Vagina (tissue), 2 donors: Measurements from ENCODE around the gene MSH3. TPM values are rescaled to one million over a fixed set of nuclear protein-coding genes. Genes with fewer than 3 reads are reported as not detected.
"Not testable (repeated sequence)": the region's sequence is repeated elsewhere in the genome, so short reads cannot be mapped to it uniquely, and the experiment has no call there.

Source experiments
- DNase-seq, 2 donors: peaks; one replicate each; pipeline ENCODE4 v3.0.0-alpha.2; 2017; ENCODE audit errors: extremely low spot score in 2 of 2
- H3K27ac ChIP-seq: fragments of 200-600 bp; sonication (generic); one replicate; pipeline ENCODE4 v1.5.1; 2019
- H3K27me3 ChIP-seq: fragments of 200-600 bp; sonication (generic); one replicate; pipeline ENCODE4 v1.5.1; 2019
- H3K36me3 ChIP-seq, 2 donors: fragments of 200-600 bp; sonication (generic); one replicate each; pipeline ENCODE4 v1.5.1; 2017 to 2019
- H3K4me1 ChIP-seq: fragments of 200-600 bp; sonication (generic); one replicate; pipeline ENCODE4 v1.5.1; 2019
- H3K4me3 ChIP-seq, 2 donors: fragments of 200-600 bp; sonication (generic); 1 replicate in 1 of 2; 2 replicates in 1 of 2; pipeline ENCODE4 v1.5.1; 2016 to 2019
- H3K9me3 ChIP-seq: fragments of 200-600 bp; sonication (generic); one replicate; pipeline ENCODE4 v1.5.1; 2019
- POLR2A ChIP-seq, 2 donors: fragments of 450-650 bp; IDR thresholded peaks; one replicate each; pipeline ENCODE4 v1.6.1; 2017; ENCODE audit warnings: antibody characterized with exemption in 2 of 2, mild to moderate bottlenecking in 2 of 2, moderate library complexity in 2 of 2
- POLR2AphosphoS5 ChIP-seq, 2 donors: sonication (generic); formaldehyde crosslinking; IDR thresholded peaks; one replicate each; pipeline ENCODE4 v1.9.0; 2017; ENCODE audit warnings: antibody characterized with exemption in 2 of 2, mild to moderate bottlenecking in 2 of 2, low read depth in 1 of 2; ENCODE audit not compliant: insufficient read depth in 1 of 2
- intact Hi-C: fragments of 100-400 bp; cut with DNase I; formaldehyde crosslinking; loops from one replicate; pipeline ENCODE4 v1.15.1; 2023
- total RNA-seq: library from RNA; depleted of rRNA; stranded (reverse); fragments of >200 nt; gene quantifications from one replicate; pipeline ENCODE4 v1.2.3, GENCODE V29; 2016
- TF ChIP-seq, protein P1 (sequence below), 3 experiments: fragments of 450-650 bp in 2 of 3; fragments of 200-600 bp in 1 of 3; sonication (generic) in 1 of 3; IDR thresholded peaks; one replicate each; pipeline ENCODE4 v1.5.1; 2017 to 2019; ENCODE audit warnings: antibody characterized with exemption in 3 of 3, mild to moderate bottlenecking in 2 of 3, moderate library complexity in 2 of 3

The MSH3 gene
- total RNA-seq, 1 donor from 2014 or later, result 30.0 TPM

DNA sequence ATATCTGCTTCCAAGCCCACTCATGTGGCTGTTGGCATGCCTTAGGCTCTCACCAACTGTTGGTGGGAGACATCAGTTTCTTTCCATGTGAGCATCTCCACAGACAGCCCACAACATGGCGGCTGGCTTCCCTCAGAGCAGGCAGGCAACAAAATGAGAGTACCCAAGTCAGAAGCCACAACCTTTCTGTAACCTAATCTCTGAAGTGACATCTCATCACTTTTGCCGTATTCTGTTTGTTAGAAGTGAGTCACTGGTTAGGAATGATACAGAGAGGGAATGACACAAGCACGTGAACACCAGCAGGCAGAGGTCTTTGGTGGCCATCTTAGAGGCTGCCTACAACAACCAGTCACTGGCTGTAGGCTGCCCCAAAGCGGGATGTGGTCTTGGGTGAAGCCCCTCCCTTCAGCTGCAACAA is 217.1 kb downstream of the MSH3 start:
- no peak overlapping the region for H3K27ac ChIP-seq
- no peak for DNase-seq
- peaks cover 0 to 6% of the 10 kb centered on the region in 2 donors for H3K36me3 ChIP-seq
- H3K4me3 ChIP-seq, result no peak overlapping the region
- no peaks in the 10 kb centered on the region for H3K4me1 ChIP-seq
- TF ChIP-seq, protein P1, sequence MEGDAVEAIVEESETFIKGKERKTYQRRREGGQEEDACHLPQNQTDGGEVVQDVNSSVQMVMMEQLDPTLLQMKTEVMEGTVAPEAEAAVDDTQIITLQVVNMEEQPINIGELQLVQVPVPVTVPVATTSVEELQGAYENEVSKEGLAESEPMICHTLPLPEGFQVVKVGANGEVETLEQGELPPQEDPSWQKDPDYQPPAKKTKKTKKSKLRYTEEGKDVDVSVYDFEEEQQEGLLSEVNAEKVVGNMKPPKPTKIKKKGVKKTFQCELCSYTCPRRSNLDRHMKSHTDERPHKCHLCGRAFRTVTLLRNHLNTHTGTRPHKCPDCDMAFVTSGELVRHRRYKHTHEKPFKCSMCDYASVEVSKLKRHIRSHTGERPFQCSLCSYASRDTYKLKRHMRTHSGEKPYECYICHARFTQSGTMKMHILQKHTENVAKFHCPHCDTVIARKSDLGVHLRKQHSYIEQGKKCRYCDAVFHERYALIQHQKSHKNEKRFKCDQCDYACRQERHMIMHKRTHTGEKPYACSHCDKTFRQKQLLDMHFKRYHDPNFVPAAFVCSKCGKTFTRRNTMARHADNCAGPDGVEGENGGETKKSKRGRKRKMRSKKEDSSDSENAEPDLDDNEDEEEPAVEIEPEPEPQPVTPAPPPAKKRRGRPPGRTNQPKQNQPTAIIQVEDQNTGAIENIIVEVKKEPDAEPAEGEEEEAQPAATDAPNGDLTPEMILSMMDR (IDR thresholded peaks at IDR 0.05), result no peak
- TF ChIP-seq POLR2A (IDR thresholded peaks at IDR 0.05), result no peak
- no peak for TF ChIP-seq POLR2AphosphoS5 (IDR thresholded peaks at IDR 0.05; ENCODE audit: insufficient read depth in 1 of 2, low read depth in 1 of 2)
- intact Hi-C loops, result no loop called here
- H3K27me3 ChIP-seq, result no peaks in the 10 kb centered on the region
- no peaks in the 10 kb centered on the region for H3K9me3 ChIP-seq

DNA sequence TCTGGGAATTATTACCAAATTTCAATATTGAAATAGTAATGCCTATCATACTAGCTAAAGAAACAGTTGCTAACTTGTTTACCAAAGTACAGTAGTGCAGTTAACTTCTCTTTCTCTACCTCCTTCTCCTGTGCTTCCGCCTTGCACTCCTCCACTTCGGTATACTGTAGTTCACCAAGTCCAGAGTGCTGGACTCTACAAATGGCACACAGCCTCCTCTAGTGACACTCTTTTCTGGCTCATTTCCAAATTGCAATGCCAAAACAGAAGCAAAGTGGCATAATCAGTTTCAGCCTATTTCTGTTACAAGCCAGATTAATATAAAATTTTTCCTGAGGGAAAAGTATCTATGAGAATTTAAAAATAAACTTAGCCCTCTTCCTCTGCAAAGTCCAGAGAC is 219.7 kb downstream of the MSH3 start:
- Histone ChIP-seq H3K36me3 (peaks cover 0 to 6% of the 10 kb centered on the region in 2 donors), H3K9me3 (no peaks in the 10 kb centered on the region), H3K4me1 (no peaks in the 10 kb centered on the region), H3K27me3 (no peaks in the 10 kb centered on the region), H3K4me3 (no peak overlapping the region), H3K27ac (no peak overlapping the region)
- intact Hi-C loops, result no loop called here
- no peak for DNase-seq
- TF ChIP-seq, protein P1 (IDR thresholded peaks at IDR 0.05), result no peak
- no peak for TF ChIP-seq POLR2AphosphoS5 (IDR thresholded peaks at IDR 0.05; ENCODE audit: insufficient read depth in 1 of 2, low read depth in 1 of 2)
- no peak for TF ChIP-seq POLR2A (IDR thresholded peaks at IDR 0.05)

DNA sequence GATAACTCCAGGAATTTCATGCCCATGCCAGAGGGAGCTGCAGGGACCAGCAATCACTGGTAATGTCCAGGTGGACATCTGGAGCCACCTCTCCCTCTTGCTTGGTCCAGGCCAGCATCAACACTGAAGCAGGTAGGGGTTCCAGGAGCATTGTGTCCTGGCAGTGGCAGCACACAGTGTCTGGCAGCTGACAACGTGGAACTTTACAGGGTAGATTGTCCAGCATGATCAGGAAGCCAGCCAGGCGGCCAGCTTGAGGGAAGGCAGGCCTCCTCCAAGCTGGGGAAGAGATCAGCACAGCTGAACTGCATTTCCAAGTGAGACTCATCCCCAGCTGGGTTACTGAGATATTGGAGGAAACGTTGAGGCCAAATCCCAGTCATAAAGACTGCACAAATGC is 223.1 kb downstream of the MSH3 start:
- no peaks in the 10 kb centered on the region for H3K9me3 ChIP-seq
- H3K27ac ChIP-seq, result no peak overlapping the region
- no peaks in the 10 kb centered on the region for H3K4me1 ChIP-seq
- no peak for DNase-seq
- H3K27me3 ChIP-seq, result no peaks in the 10 kb centered on the region
- H3K36me3 ChIP-seq, result no peaks in the 10 kb centered on the region
- no peak overlapping the region for H3K4me3 ChIP-seq
- TF ChIP-seq, protein P1 (IDR thresholded peaks at IDR 0.05), result no peak
- TF ChIP-seq POLR2AphosphoS5 (IDR thresholded peaks at IDR 0.05; ENCODE audit: insufficient read depth in 1 of 2, low read depth in 1 of 2) (no peak), POLR2A (IDR thresholded peaks at IDR 0.05) (no peak)
- intact Hi-C loops, result no loop called here

DNA sequence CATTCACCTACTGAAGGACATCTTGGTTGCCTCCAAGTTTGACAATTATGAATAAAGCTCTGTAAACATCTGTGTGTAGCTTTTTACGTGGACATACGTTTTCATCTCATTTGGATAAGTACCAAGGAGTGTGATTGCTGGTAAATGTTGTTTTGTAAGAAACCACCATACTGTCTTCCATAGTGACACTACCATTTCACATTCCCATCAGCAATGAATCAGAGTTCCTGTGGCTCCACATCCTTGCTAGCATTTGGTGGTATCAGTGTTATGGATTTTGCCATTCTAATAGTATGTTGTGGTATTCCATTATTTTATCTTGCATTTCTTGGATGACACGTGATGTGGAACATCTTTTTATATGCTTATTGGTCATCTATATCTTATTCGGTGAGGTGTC is 227.3 kb downstream of the MSH3 start:
- Histone ChIP-seq H3K27ac (no peak overlapping the region), H3K4me1 (peaks cover 8% of the 10 kb centered on the region), H3K36me3 (no peaks in the 10 kb centered on the region), H3K4me3 (no peak overlapping the region), H3K27me3 (no peaks in the 10 kb centered on the region), H3K9me3 (no peaks in the 10 kb centered on the region)
- DNase-seq, result no peak
- intact Hi-C loops, result no loop called here
- TF ChIP-seq POLR2AphosphoS5 (IDR thresholded peaks at IDR 0.05; ENCODE audit: insufficient read depth in 1 of 2, low read depth in 1 of 2) (no peak), POLR2A (IDR thresholded peaks at IDR 0.05) (no peak)
- TF ChIP-seq, protein P1 (IDR thresholded peaks at IDR 0.05), result no peak

DNA sequence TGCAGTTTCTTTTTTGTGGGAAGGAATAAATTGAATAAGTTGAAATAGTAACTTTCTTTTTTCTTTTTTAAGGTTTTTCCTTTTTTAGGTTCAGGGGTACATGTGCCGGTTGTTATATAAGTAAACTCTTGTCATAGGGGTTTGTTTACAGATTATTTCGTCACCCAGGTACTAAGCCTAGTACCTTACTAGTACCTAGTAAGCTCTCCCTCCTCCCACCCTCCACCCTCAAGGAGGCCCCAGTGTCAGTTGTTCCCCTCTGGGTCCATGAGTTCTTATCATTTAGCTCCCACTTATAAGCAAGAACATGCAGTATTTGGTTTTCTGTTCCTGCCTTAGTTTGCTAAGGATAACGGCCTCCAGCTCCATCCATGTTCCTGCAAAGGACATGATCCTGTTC is 228.9 kb downstream of the MSH3 start:
- H3K27ac ChIP-seq, H3K27me3 ChIP-seq, intact Hi-C loops, H3K4me3 ChIP-seq, DNase-seq, H3K9me3 ChIP-seq, H3K4me1 ChIP-seq, H3K36me3 ChIP-seq: not testable (repeated sequence)
